GM10847 (cell line): ENCODE data around the gene MIB1.

Source experiments
- POLR2A ChIP-seq: IDR thresholded peaks from 2 replicates; pipeline ENCODE4 v1.6.1; 2011; ENCODE audit not compliant: insufficient read length; ENCODE audit errors: extremely low read depth

The MIB1 gene

DNA sequence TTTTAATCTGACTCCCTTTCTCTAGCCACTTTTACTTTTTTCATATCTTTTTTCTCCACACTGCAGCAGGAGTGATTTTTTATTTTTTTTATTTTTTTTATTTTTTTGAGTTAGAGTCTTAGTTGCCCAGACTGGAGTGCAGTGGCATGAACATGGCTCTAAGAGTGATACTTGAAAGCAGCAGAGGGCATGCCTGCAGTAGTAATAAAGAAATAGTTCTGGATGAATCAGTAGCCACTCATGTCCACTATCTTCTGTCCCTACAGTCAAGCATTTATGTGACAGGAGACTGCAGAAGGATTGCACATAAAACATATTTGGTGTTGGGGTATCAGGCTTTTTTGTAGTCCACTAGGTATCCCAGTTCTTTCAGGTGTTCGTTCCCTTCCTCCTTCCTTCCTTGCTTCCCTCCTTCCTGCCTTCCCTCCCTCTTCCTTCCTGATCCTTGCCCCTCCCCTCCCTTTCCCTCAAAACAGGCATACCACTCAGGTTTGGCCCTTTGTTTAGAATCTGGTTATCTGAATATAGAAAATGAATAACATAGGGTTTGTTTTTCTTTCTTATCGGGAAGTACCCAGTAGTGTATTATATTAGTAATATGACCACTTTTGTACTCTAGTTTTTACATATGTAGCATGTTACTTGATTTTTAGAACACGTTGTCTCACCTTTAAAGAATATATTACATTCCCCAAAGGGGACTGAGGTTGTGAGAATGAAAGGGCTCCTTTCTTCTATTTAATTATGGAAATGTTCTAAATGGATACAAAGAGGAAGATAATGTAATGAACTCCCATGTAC lies 23.5 kb downstream of the MIB1 start:
- TF ChIP-seq POLR2A: no peak

DNA sequence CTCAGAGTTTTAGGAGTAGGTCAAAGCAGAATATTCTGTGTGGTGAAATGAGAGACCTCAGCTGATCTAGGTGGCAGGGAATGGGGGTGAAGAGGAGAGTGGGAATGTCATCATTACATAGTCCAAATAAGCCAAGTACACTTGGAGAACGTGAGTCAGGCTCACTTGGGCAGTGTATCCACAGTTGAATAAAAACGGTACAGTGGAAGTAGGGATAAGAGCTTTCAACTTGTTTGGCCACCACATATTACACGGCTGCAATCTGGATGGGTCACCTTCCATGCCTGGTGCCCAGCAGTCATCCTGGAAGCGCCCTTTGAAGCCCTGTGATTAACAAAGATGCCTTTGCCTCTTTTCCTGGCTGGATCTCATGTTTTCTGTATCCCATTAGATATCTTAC lies 28.6 kb downstream of the MIB1 start:
- no peak for TF ChIP-seq POLR2A

GRCh38 chr18:21774722-21775121 lies 34.1 kb downstream of the MIB1 start:
- TF ChIP-seq POLR2A: no peak

DNA sequence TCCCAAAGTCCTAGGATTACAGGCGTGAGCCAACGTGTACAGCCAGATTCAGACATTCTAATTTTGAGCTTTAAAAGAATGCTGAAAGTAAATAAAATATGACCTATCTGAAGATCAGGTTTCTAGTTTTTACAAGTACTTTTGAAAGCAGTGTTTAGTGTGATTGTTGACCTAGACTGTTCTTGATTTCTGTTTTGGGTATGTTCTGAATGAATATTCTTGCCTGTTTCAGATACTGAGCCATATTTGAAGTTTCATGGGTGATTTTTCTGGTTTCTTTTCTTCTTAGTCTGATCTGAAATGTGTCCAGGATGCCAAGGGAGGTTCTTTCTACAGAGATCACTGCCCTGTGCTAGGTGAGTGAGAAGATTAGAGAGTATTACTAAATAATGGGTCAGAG lies 37.2 kb downstream of the MIB1 start:
- TF ChIP-seq POLR2A: no peak

GRCh38 chr18:21786526-21786925 lies 45.9 kb downstream of the MIB1 start:
- TF ChIP-seq POLR2A: no peak

DNA sequence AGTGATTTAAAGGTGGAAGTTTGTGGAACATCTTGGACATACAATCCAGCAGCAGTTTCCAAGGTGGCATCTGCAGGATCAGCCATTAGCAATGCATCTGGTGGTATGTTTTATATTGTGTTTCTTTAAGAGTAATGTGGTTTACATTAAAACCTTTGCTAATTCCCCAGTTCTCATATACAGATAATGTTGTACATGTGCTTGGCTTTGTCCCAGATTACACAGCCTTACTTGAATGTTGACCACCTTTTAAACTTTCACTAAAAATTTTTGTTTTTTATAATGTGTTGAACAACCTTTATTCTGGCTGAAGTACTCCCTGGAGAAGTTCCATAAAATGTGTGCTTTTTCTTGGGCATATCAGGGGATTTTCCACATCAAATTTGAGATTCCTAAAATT lies 57.5 kb downstream of the MIB1 start:
- no peak for TF ChIP-seq POLR2A

DNA sequence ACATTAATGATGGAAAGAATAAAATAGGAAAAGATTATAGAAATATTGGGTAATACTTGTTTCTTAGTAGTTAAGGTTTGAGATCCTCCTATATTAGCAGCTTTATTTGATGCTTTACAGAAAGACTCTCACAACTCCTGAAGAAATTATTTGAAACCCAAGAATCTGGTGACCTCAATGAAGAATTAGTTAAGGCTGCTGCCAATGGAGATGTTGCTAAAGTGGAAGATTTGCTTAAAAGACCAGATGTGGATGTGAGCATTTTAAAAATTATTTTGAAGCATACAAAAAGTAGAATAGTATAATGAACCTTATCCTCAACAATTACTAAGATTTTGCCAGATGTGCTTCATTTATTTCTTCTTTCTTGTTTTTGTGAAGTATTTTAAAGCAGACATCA lies 59.1 kb downstream of the MIB1 start:
- TF ChIP-seq POLR2A: no peak

- TF ChIP-seq POLR2A: no peak
These were observed 62.9 kb downstream of the MIB1 start for GRCh38 chr18:21803495-21803894.

GRCh38 chr18:21805771-21806366 lies 65.3 kb downstream of the MIB1 start:
- TF ChIP-seq POLR2A: no peak

- no peak for TF ChIP-seq POLR2A
These were observed 67.6 kb downstream of the MIB1 start for GRCh38 chr18:21808185-21808584.

- TF ChIP-seq POLR2A: no peak
These were observed 69.1 kb downstream of the MIB1 start for GRCh38 chr18:21809725-21810124.

DNA sequence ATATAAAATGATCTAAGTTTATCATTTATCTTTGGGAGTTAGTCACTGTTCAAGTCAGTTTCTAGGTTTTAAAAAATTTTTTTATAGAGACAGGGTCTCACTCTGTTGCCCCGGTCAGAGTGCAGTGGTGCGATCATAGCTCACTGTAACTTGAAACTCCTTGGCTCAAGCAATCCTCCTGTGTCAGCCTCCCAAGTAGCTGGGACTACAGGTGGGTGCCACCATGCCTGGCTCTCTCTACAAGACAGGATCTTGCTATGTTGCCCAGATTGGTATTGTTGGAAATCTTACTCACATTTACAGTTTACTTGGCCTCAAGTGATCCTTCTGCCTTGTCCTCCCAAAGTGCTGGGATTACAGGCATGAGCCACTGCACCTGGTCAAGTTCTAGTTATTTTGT lies 74.5 kb downstream of the MIB1 start:
- TF ChIP-seq POLR2A: no peak

GRCh38 chr18:21820033-21820810 lies 79.6 kb downstream of the MIB1 start:
- TF ChIP-seq POLR2A: no peak

- TF ChIP-seq POLR2A: no peak
These were observed 80.2 kb downstream of the MIB1 start for GRCh38 chr18:21820811-21821143.

DNA sequence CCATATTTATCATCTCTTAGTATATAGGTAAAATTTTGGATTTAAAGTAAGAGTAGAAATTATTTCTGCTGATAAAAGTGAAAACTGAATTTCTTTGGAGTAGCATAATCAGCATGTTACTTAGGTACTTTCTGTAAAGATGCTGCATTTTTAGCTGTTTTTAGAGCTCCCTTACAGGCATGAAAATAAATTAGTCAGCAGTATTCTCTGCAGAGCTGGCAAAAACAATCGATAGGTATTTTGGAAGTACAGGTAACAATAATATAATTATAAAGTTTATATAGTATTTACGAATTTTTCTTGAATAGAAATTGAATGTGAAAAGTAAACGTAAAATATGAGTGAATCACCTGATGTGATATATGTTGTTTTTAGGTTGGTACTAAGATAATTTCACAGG lies 83.3 kb downstream of the MIB1 start:
- TF ChIP-seq POLR2A: no peak

DNA sequence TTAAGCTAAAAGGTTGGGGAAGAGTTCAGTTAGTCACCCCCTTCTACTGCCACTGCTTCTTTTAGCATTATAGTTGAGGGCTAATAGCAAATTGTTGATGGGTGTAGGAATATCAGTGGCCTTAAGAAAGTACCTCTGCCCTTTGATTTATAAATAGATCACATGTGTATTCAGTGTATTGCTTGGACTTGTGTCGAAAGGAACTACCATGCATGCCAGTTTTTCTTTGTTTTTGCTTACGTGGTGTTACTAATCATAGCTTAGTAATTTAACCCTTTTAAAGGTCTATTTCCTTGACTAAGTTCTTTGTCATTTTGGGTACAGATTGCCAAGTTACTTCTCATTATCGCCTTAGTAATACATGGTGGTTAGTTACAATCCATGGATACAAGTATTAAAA lies 85.6 kb downstream of the MIB1 start:
- TF ChIP-seq POLR2A: no peak
